GM23338 (cell line): ENCODE data around the gene UGGT2. TPM values are rescaled to one million over a fixed set of nuclear protein-coding genes. Genes with fewer than 3 reads are reported as not detected.

Experiments
- ATAC-seq: fragments of 200-7000 bp; cut with Tn5 transposase; 3 replicates; pipeline ENCODE4 v1.9.1; 2020
- DNase-seq: peaks from one replicate; pipeline ENCODE4 v3.0.0-alpha.2; 2015; ENCODE audit warnings: low spot score
- H2AFZ ChIP-seq: fragments of 200-600 bp; sonication (generic); 2 replicates; pipeline ENCODE4 v1.8.0; 2016; ENCODE audit warnings: antibody characterized with exemption, mild to moderate bottlenecking, moderate library complexity
- H3F3A ChIP-seq: fragments of 200-600 bp; sonication (generic); replicated peaks from 2 replicates; pipeline ENCODE4 v1.8.0; 2017; ENCODE audit warnings: antibody characterized with exemption, mixed run types, low read depth
- H3K27ac ChIP-seq: fragments of 200-600 bp; sonication (generic); 2 replicates; pipeline ENCODE4 v1.6.1; 2016; ENCODE audit warnings: low read depth
- H3K27me3 ChIP-seq: fragments of 200-600 bp; sonication (generic); 2 replicates; pipeline ENCODE4 v1.8.0; 2016; ENCODE audit warnings: mild to moderate bottlenecking, mixed run types, moderate library complexity; ENCODE audit not compliant: insufficient read depth
- H3K36me3 ChIP-seq: fragments of 200-600 bp; sonication (generic); 2 replicates; pipeline ENCODE4 v1.8.0; 2016; ENCODE audit warnings: mild to moderate bottlenecking; ENCODE audit not compliant: insufficient read depth
- H3K4me1 ChIP-seq: fragments of 200-600 bp; sonication (generic); 2 replicates; pipeline ENCODE4 v1.8.0; 2016; ENCODE audit warnings: mild to moderate bottlenecking, moderate library complexity; ENCODE audit not compliant: insufficient read depth
- H3K4me2 ChIP-seq: fragments of 200-600 bp; sonication (generic); 2 replicates; pipeline ENCODE4 v1.7.1; 2017; ENCODE audit warnings: mixed run types
- H3K4me3 ChIP-seq: fragments of 200-600 bp; sonication (generic); 2 replicates; pipeline ENCODE4 v1.6.1; 2016; ENCODE audit warnings: mixed run types
- H3K79me2 ChIP-seq: fragments of 200-600 bp; sonication (generic); replicated peaks from 2 replicates; pipeline ENCODE4 v1.8.0; 2017; ENCODE audit warnings: mild to moderate bottlenecking; ENCODE audit not compliant: insufficient read depth
- H3K9me2 ChIP-seq: fragments of 200-600 bp; sonication (generic); 2 replicates; pipeline ENCODE4 v1.8.0; 2017; ENCODE audit not compliant: insufficient read depth
- H4K20me1 ChIP-seq: fragments of 200-600 bp; sonication (generic); replicated peaks from 2 replicates; pipeline ENCODE4 v1.8.0; 2017; ENCODE audit warnings: mild to moderate bottlenecking; ENCODE audit not compliant: insufficient read depth
- H3K27ac Mint-ChIP-seq: 2 replicates; pipeline ENCODE4 v1.8.0; 2020; ENCODE audit warnings: inconsistent platforms, mild to moderate bottlenecking, moderate library complexity, mixed read lengths
- H3K27me3 Mint-ChIP-seq: 3 replicates; pipeline ENCODE4 v1.8.0; 2022; ENCODE audit warnings: low read depth, mild to moderate bottlenecking, moderate library complexity, mixed read lengths, inconsistent platforms; ENCODE audit not compliant: insufficient read depth, poor library complexity
- H3K36me3 Mint-ChIP-seq: 3 replicates; pipeline ENCODE4 v1.8.0; 2021; ENCODE audit warnings: low read depth, mild to moderate bottlenecking, inconsistent platforms, moderate library complexity, mixed read lengths
- H3K4me1 Mint-ChIP-seq: 3 replicates; pipeline ENCODE4 v1.8.0; 2020; ENCODE audit warnings: mild to moderate bottlenecking, inconsistent platforms, mixed read lengths
- H3K4me3 Mint-ChIP-seq: 3 replicates; pipeline ENCODE4 v1.8.0; 2021; ENCODE audit warnings: moderate library complexity, mild to moderate bottlenecking, inconsistent platforms, mixed read lengths
- H3K9me3 Mint-ChIP-seq: 3 replicates; pipeline ENCODE4 v1.8.0; 2020; ENCODE audit warnings: moderate library complexity, mild to moderate bottlenecking, inconsistent platforms, mixed read lengths
- EZH2phosphoT487 ChIP-seq: fragments of 200-600 bp; sonication (generic); IDR thresholded peaks from one replicate; pipeline ENCODE4 v1.8.1; 2018; ENCODE audit warnings: antibody characterized with exemption; ENCODE audit not compliant: unreplicated experiment
- JUNB ChIP-seq: IDR thresholded peaks from one replicate; pipeline ENCODE4 v1.6.1; 2016; ENCODE audit warnings: antibody characterized with exemption; ENCODE audit not compliant: unreplicated experiment
- STAT1 ChIP-seq: IDR thresholded peaks from one replicate; pipeline ENCODE4 v1.6.1; 2016; ENCODE audit warnings: antibody characterized with exemption; ENCODE audit not compliant: unreplicated experiment
- polyA plus RNA-seq: library from polyadenylated mRNA; unstranded; fragments of >200 nt; fragmentation: Nextera tagmentation; extraction: Ambion mirVana; gene quantifications from 2 replicates; pipeline ENCODE4 v1.2.1, GENCODE V29; 2016
- total RNA-seq: library from RNA; depleted of rRNA; stranded (reverse); fragments of >200 nt; shearing (Covaris generic); gene quantifications from 2 replicates; pipeline ENCODE4 v1.2.3, GENCODE V29; 2014
- TF ChIP-seq, protein P1 (sequence below): fragments of 250-450 bp; sonication (Bioruptor Pico); IDR thresholded peaks from 2 replicates; pipeline ENCODE4 v1.5.0; 2020; ENCODE audit warnings: mild to moderate bottlenecking, moderate library complexity

Gene UGGT2
- total and polyA plus RNA-seq, 2 experiments from 2014 or later = 44.0 to 60.5 TPM

GRCh38 chr13:95920485-95920884 is 132.7 kb downstream of the UGGT2 start (continued):
- TF ChIP-seq, protein P1, sequence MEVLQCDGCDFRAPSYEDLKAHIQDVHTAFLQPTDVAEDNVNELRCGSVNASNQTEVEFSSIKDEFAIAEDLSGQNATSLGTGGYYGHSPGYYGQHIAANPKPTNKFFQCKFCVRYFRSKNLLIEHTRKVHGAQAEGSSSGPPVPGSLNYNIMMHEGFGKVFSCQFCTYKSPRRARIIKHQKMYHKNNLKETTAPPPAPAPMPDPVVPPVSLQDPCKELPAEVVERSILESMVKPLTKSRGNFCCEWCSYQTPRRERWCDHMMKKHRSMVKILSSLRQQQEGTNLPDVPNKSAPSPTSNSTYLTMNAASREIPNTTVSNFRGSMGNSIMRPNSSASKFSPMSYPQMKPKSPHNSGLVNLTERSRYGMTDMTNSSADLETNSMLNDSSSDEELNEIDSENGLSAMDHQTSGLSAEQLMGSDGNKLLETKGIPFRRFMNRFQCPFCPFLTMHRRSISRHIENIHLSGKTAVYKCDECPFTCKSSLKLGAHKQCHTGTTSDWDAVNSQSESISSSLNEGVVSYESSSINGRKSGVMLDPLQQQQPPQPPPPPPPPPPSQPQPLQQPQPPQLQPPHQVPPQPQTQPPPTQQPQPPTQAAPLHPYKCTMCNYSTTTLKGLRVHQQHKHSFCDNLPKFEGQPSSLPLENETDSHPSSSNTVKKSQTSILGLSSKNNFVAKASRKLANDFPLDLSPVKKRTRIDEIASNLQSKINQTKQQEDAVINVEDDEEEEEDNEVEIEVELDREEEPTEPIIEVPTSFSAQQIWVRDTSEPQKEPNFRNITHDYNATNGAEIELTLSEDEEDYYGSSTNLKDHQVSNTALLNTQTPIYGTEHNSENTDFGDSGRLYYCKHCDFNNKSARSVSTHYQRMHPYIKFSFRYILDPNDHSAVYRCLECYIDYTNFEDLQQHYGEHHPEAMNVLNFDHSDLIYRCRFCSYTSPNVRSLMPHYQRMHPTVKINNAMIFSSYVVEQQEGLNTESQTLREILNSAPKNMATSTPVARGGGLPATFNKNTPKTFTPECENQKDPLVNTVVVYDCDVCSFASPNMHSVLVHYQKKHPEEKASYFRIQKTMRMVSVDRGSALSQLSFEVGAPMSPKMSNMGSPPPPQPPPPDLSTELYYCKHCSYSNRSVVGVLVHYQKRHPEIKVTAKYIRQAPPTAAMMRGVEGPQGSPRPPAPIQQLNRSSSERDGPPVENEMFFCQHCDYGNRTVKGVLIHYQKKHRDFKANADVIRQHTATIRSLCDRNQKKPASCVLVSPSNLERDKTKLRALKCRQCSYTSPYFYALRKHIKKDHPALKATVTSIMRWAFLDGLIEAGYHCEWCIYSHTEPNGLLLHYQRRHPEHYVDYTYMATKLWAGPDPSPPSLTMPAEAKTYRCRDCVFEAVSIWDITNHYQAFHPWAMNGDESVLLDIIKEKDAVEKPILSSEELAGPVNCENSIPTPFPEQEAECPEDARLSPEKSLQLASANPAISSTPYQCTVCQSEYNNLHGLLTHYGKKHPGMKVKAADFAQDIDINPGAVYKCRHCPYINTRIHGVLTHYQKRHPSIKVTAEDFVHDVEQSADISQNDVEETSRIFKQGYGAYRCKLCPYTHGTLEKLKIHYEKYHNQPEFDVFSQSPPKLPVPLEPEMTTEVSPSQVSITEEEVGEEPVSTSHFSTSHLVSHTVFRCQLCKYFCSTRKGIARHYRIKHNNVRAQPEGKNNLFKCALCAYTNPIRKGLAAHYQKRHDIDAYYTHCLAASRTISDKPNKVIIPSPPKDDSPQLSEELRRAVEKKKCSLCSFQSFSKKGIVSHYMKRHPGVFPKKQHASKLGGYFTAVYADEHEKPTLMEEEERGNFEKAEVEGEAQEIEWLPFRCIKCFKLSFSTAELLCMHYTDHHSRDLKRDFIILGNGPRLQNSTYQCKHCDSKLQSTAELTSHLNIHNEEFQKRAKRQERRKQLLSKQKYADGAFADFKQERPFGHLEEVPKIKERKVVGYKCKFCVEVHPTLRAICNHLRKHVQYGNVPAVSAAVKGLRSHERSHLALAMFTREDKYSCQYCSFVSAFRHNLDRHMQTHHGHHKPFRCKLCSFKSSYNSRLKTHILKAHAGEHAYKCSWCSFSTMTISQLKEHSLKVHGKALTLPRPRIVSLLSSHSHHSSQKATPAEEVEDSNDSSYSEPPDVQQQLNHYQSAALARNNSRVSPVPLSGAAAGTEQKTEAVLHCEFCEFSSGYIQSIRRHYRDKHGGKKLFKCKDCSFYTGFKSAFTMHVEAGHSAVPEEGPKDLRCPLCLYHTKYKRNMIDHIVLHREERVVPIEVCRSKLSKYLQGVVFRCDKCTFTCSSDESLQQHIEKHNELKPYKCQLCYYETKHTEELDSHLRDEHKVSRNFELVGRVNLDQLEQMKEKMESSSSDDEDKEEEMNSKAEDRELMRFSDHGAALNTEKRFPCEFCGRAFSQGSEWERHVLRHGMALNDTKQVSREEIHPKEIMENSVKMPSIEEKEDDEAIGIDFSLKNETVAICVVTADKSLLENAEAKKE (CRISPR knock-in tag) = no peak

DNA sequence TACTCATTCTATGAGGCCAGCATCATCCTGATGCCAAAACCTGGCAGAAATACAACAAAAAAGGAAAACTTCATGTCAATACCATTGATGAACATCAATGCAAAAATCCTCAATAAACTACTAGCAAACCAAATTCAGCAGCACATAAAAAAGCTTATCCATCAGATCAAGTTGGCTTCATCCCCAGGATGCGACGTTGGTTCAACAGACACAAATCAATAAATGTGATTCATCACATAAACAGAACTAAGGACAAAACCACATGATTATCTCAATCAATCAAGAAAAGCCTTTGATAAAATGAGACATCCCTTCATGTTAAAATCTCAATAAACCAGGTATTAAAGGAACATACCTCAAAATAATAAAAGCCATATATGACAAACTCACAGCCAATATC is 134.3 kb downstream of the UGGT2 start:
- Histone ChIP-seq H3K79me2 (no peaks in the 10 kb centered on the region), H2AFZ (no peak overlapping the region), H3K27ac (no peak overlapping the region), H3K4me3 (no peak overlapping the region), H3K4me2 (no peak overlapping the region), H4K20me1 (no peaks in the 10 kb centered on the region), H3K9me2 (peaks cover 6% of the 10 kb centered on the region; the same call in 1 of the 2 replicates), H3F3A (no peaks in the 10 kb centered on the region), H3K36me3 (0 out of 2 replicates have a peak, but pooled peaks cover 2% of the 10 kb centered on the region), H3K27me3 (no peaks in the 10 kb centered on the region), H3K4me1 (0 out of 2 replicates have a peak, but pooled peaks cover 3% of the 10 kb centered on the region)
- TF ChIP-seq STAT1 (no peak), JUNB (no peak)
- H3K27me3 Mint-ChIP-seq = no peaks in the 10 kb centered on the region
- H3K9me3 Mint-ChIP-seq = peaks cover 3% of the 10 kb centered on the region; the same call in 2 of the 3 replicates
- no peak overlapping the region for H3K4me3 Mint-ChIP-seq
- DNase-seq (no peak), ATAC-seq (no peak)
- peaks cover 42% of the 10 kb centered on the region for H3K36me3 Mint-ChIP-seq
- no peaks in the 10 kb centered on the region for H3K4me1 Mint-ChIP-seq
- no peak overlapping the region for H3K27ac Mint-ChIP-seq

DNA sequence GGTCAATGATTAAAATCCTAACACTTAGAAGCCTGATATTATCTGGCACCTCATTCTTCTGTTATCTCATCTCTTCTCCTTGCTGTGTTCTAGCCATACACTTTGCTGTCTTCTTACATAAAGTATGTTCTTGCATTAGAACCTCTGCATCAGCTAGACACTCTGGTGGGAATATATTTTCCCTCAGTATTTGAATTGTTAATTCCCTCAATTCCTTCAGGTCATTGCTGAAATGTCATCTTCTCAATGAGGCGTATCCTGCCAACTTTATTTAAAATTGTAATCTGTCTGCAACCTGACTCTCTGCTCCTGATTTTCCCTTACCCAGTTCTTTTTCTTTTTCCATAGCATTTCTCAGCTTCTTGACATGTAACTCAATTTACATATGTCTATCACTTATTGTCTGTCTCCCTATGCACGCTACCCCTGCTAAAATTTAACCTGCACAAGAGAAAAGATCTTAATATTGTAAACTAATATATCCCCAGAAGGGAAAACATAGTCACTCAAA is 138.2 kb downstream of the UGGT2 start:
- DNase-seq = no peak
- Mint-ChIP-seq H3K4me1 (no peaks in the 10 kb centered on the region), H3K36me3 (peaks cover 68% of the 10 kb centered on the region), H3K27ac (no peak overlapping the region), H3K27me3 (no peaks in the 10 kb centered on the region), H3K9me3 (peaks cover 18% of the 10 kb centered on the region), H3K4me3 (no peak overlapping the region)
- no peaks in the 10 kb centered on the region for H4K20me1 ChIP-seq
- no peaks in the 10 kb centered on the region for H3K27me3 ChIP-seq
- peaks cover 6% of the 10 kb centered on the region; the same call in 1 of the 2 replicates for H3K9me2 ChIP-seq
- no peaks in the 10 kb centered on the region; the same call in 1 of the 2 replicates for H3K79me2 ChIP-seq
- no peak overlapping the region for H2AFZ ChIP-seq
- H3K27ac ChIP-seq = no peak overlapping the region
- no peak overlapping the region for H3K4me3 ChIP-seq
- H3K4me2 ChIP-seq = no peak overlapping the region
- H3K36me3 ChIP-seq = 0 out of 2 replicates have a peak, but pooled peaks cover 9% of the 10 kb centered on the region
- 0 out of 2 replicates have a peak, but pooled peaks cover 3% of the 10 kb centered on the region for H3K4me1 ChIP-seq
- no peak for ATAC-seq
- H3F3A ChIP-seq = no peaks in the 10 kb centered on the region
- TF ChIP-seq, protein P1 (CRISPR knock-in tag) = no peak
- no peak for TF ChIP-seq EZH2phosphoT487
